Measurements from ENCODE around the gene SERINC3.
"Not testable (repeated sequence)": the region's sequence is repeated elsewhere in the genome, so short reads cannot be mapped to it uniquely, and the experiment has no call there.

Gene SERINC3

GRCh38 chr20:44489931-44490330 is 31.9 kb downstream of the SERINC3 start:
- no peak for DNase-seq

GRCh38 chr20:44489223-44489622 is 32.6 kb downstream of the SERINC3 start:
- DNase-seq: no peak

- DNase-seq: no peak
Measured at GRCh38 chr20:44488551-44488950, 33.3 kb downstream of the SERINC3 start.

GRCh38 chr20:44485830-44486198 is 36.1 kb downstream of the SERINC3 start:
- no peak for DNase-seq

- DNase-seq: no peak
Measured at GRCh38 chr20:44485078-44485829, 36.6 kb downstream of the SERINC3 start.

- no peak for DNase-seq
Measured at GRCh38 chr20:44483112-44483511, 38.8 kb downstream of the SERINC3 start.

- no peak for DNase-seq
Measured at GRCh38 chr20:44481719-44482416, 40.0 kb downstream of the SERINC3 start.

- no peak for DNase-seq
Measured at GRCh38 chr20:44480097-44480496, 41.8 kb downstream of the SERINC3 start.

- no peak for DNase-seq
Measured at GRCh38 chr20:44479643-44480042, 42.2 kb downstream of the SERINC3 start.

- no peak for DNase-seq
Measured at GRCh38 chr20:44478206-44478605, 43.7 kb downstream of the SERINC3 start.

GRCh38 chr20:44477151-44477550 is 44.7 kb downstream of the SERINC3 start:
- DNase-seq: no peak

- DNase-seq: peak; percentile 59
Measured at GRCh38 chr20:44475694-44476560, 45.9 kb downstream of the SERINC3 start, which contains the start of gene TTPAL. Gene TTPAL (plus strand): TSS chr20:44475874. CDS start chr20:44480000, 4,126 bp downstream.

- no peak for DNase-seq
Measured at GRCh38 chr20:44475372-44475693, 46.5 kb downstream of the SERINC3 start.

GRCh38 chr20:44472283-44472682 is 49.6 kb downstream of the SERINC3 start:
- not testable (repeated sequence) for DNase-seq

- no peak for DNase-seq
Measured at GRCh38 chr20:44471481-44471882, 50.4 kb downstream of the SERINC3 start.

GRCh38 chr20:44470327-44470726 is 51.5 kb downstream of the SERINC3 start:
- no peak for DNase-seq

GRCh38 chr20:44468044-44468782 is 53.7 kb downstream of the SERINC3 start:
- DNase-seq: no peak

- no peak for DNase-seq
Measured at GRCh38 chr20:44467289-44467883, 54.5 kb downstream of the SERINC3 start.

GRCh38 chr20:44465001-44465560 is 56.8 kb downstream of the SERINC3 start:
- DNase-seq: no peak

GRCh38 chr20:44464514-44464913 is 57.4 kb downstream of the SERINC3 start:
- DNase-seq: no peak

- DNase-seq: no peak
Measured at GRCh38 chr20:44463466-44463865, 58.4 kb downstream of the SERINC3 start.

GRCh38 chr20:44461803-44462174 is 60.1 kb downstream of the SERINC3 start:
- no peak for DNase-seq

Data from SHP77 treated with DMSO at 0.1 percent for 48 hours (cell line).